ENCODE measurements around the gene PNCK. TPM values are rescaled to one million over a fixed set of nuclear protein-coding genes. Genes with fewer than 3 reads are reported as not detected.
"Not testable (repeated sequence)": the region's sequence is repeated elsewhere in the genome, so short reads cannot be mapped to it uniquely, and the experiment has no call there.

Gene PNCK
- total RNA-seq, 1 experiment from 2014 or later, result 2.3 TPM

DNA sequence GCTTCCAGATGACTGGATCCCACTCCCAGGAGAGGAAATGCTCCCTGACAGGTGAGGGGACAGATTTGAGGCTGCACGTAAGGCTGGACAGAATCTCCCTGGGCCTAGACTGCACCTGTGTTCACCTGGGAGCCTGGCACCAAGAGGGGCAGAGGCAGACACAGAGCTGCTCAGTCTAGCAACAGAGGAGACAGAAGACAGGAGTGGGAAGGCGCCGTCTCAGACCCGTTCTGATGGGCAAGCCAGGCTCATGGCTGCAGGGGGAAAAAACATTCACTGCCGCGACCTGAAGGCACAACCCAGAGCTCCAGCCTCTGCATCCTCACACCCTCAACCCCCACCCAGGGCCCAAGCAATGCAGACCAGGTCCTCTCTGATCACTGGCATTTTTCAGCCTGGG, 33.8 kb upstream of the PNCK start:
- POLR2A ChIA-PET, result no interaction called here
- intact Hi-C loops (cut with micrococcal nuclease; ENCODE audit: unreplicated experiment), result no loop called here
- CTCF ChIA-PET, result interaction anchor here (0.8 to 1.4 kb wide), 3 partner anchors 21 to 40 kb away, joined by 3 to 7 read pairs (median 4); no protein-coding TSS in a partner anchor

DNA sequence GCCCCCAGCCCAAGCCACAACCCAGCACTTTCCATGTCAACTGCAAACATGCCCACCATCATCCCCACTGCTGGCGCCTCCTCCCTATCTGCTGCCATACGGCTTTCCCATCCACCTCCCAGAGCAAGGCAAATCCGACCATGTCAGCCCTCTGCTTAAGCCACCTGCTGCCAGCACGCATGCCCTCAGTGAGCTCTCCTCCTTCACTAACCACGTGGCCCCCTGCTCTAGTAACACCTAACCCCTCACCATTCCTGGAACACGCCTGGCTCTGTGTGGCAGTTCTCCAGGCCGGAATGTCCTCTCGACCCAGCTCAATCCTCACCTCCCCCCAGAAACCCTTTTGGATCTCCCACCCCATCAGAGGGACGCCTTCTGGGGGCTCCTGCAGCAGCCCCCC, 33.2 kb upstream of the PNCK start:
- CTCF ChIA-PET, result no interaction called here
- no TSS peak for BruUV-seq (replicated peaks)
- POLR2A ChIA-PET, result interaction anchor here (0.7 kb wide), 1 partner anchor 126 kb away, joined by 4 read pairs; no protein-coding TSS in a partner anchor
- H3K36me3 ChIP-seq (ENCODE audit: control insufficient read depth, insufficient read depth, low read length), result no peaks in the 10 kb centered on the region; the same call in 1 of the 2 replicates
- H3K9me3 ChIP-seq (ENCODE audit: control insufficient read depth, insufficient read depth, low read depth, low read length), result no peaks in the 10 kb centered on the region
- DNase-seq (ENCODE audit: low read depth, low spot score) (no peak), ATAC-seq (no peak)
- H3K27me3 ChIP-seq (ENCODE audit: control insufficient read depth, insufficient read depth, low read length), result no peaks in the 10 kb centered on the region
- TF ChIP-seq SIN3A (IDR thresholded peaks at IDR 0.05; ENCODE audit: borderline replicate concordance, insufficient read depth, low read depth, low read length), result no peak
- TF ChIP-seq TCF7L2 (IDR thresholded peaks at IDR 0.05; ENCODE audit: low read depth, low read length), result no peak
- TF ChIP-seq, protein P1, sequence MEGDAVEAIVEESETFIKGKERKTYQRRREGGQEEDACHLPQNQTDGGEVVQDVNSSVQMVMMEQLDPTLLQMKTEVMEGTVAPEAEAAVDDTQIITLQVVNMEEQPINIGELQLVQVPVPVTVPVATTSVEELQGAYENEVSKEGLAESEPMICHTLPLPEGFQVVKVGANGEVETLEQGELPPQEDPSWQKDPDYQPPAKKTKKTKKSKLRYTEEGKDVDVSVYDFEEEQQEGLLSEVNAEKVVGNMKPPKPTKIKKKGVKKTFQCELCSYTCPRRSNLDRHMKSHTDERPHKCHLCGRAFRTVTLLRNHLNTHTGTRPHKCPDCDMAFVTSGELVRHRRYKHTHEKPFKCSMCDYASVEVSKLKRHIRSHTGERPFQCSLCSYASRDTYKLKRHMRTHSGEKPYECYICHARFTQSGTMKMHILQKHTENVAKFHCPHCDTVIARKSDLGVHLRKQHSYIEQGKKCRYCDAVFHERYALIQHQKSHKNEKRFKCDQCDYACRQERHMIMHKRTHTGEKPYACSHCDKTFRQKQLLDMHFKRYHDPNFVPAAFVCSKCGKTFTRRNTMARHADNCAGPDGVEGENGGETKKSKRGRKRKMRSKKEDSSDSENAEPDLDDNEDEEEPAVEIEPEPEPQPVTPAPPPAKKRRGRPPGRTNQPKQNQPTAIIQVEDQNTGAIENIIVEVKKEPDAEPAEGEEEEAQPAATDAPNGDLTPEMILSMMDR (IDR thresholded peaks at IDR 0.05), result no peak
- no peak for TF ChIP-seq POLR2AphosphoS5 (IDR thresholded peaks at IDR 0.05; ENCODE audit: low read depth, low read length)
- TF ChIP-seq, protein P2, sequence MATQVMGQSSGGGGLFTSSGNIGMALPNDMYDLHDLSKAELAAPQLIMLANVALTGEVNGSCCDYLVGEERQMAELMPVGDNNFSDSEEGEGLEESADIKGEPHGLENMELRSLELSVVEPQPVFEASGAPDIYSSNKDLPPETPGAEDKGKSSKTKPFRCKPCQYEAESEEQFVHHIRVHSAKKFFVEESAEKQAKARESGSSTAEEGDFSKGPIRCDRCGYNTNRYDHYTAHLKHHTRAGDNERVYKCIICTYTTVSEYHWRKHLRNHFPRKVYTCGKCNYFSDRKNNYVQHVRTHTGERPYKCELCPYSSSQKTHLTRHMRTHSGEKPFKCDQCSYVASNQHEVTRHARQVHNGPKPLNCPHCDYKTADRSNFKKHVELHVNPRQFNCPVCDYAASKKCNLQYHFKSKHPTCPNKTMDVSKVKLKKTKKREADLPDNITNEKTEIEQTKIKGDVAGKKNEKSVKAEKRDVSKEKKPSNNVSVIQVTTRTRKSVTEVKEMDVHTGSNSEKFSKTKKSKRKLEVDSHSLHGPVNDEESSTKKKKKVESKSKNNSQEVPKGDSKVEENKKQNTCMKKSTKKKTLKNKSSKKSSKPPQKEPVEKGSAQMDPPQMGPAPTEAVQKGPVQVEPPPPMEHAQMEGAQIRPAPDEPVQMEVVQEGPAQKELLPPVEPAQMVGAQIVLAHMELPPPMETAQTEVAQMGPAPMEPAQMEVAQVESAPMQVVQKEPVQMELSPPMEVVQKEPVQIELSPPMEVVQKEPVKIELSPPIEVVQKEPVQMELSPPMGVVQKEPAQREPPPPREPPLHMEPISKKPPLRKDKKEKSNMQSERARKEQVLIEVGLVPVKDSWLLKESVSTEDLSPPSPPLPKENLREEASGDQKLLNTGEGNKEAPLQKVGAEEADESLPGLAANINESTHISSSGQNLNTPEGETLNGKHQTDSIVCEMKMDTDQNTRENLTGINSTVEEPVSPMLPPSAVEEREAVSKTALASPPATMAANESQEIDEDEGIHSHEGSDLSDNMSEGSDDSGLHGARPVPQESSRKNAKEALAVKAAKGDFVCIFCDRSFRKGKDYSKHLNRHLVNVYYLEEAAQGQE (IDR thresholded peaks at IDR 0.05; ENCODE audit: insufficient read depth in 1 of 2, low read depth in 2 of 2, low read length in 1 of 2), result no peak
- intact Hi-C loops (cut with micrococcal nuclease; ENCODE audit: unreplicated experiment), result no loop called here
- no peak overlapping the region for H3K27ac ChIP-seq (ENCODE audit: low read length)
- in situ Hi-C loops (cut with HindIII; ENCODE audit: low pct_unique_long_range_greater_than_20kb, low sequenced_read_pairs), result no loop called here
- H3K4me1 ChIP-seq (ENCODE audit: control insufficient read depth, insufficient read depth, low read length), result no peaks in the 10 kb centered on the region
- no peak overlapping the region for H3K4me3 ChIP-seq (ENCODE audit: low read depth in 2 of 2, low read length in 2 of 2)

More for the DNA sequence above, 33.8 kb upstream of the PNCK start:
- ATAC-seq (no peak), DNase-seq (ENCODE audit: low read depth, low spot score) (no peak)
- Histone ChIP-seq H3K27me3 (ENCODE audit: control insufficient read depth, insufficient read depth, low read length) (no peaks in the 10 kb centered on the region), H3K4me1 (ENCODE audit: control insufficient read depth, insufficient read depth, low read length) (no peaks in the 10 kb centered on the region), H3K27ac (ENCODE audit: low read length) (no peak overlapping the region), H3K4me3 (ENCODE audit: low read depth in 2 of 2, low read length in 2 of 2) (no peak overlapping the region), H3K36me3 (ENCODE audit: control insufficient read depth, insufficient read depth, low read length) (no peaks in the 10 kb centered on the region), H3K9me3 (ENCODE audit: control insufficient read depth, insufficient read depth, low read depth, low read length) (no peaks in the 10 kb centered on the region)
- TF ChIP-seq POLR2AphosphoS5 (IDR thresholded peaks at IDR 0.05; ENCODE audit: low read depth, low read length) (no peak), TCF7L2 (IDR thresholded peaks at IDR 0.05; ENCODE audit: low read depth, low read length) (no peak), SIN3A (IDR thresholded peaks at IDR 0.05; ENCODE audit: borderline replicate concordance, insufficient read depth, low read depth, low read length) (no peak)
- TF ChIP-seq, protein P1 (IDR thresholded peaks at IDR 0.05), result no peak
- TF ChIP-seq, protein P2 (IDR thresholded peaks at IDR 0.05; ENCODE audit: insufficient read depth in 1 of 2, low read depth in 2 of 2, low read length in 1 of 2), result no peak
- no TSS peak for BruUV-seq (replicated peaks)
- in situ Hi-C loops (cut with HindIII; ENCODE audit: low pct_unique_long_range_greater_than_20kb, low sequenced_read_pairs), result no loop called here

DNA sequence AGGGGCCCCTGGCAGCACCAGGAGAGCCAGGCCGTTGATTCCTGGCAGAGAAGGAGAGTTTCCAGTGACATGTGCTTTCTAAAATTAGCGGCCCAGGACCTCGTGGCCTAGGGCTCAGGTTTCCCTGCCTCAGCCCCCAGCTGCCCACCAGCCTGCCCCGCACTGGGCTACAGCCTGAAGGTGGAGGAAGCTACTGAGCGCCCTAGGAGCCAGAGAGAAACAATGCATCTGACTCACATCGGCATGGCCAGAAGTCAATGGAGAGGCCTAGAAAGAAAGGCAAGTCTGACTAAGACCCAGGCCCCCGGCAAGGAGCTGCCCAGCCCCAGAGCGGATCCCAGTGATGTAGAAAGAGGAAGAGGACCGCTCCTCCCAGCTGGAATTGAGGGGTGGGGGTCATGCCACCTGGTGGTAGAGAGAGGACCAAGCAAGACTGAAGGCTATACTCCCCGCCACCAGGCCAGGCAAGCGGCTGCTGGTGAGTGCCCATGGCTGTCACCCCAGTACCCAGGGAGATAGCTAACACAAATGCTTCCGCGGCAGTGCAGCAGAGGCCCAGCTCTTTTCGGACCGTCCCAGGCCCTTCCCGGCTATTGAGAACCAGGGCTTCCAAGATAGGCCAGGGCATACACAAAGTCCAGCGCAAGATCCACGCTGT, 31.9 kb upstream of the PNCK start:
- H3K27ac ChIP-seq (ENCODE audit: low read length); intact Hi-C loops (cut with micrococcal nuclease; ENCODE audit: unreplicated experiment); DNase-seq (ENCODE audit: low read depth, low spot score); POLR2A ChIA-PET; BruUV-seq (replicated peaks); H3K9me3 ChIP-seq (ENCODE audit: control insufficient read depth, insufficient read depth, low read depth, low read length); in situ Hi-C loops (cut with HindIII; ENCODE audit: low pct_unique_long_range_greater_than_20kb, low sequenced_read_pairs); CTCF ChIA-PET; H3K4me1 ChIP-seq (ENCODE audit: control insufficient read depth, insufficient read depth, low read length); H3K27me3 ChIP-seq (ENCODE audit: control insufficient read depth, insufficient read depth, low read length); H3K36me3 ChIP-seq (ENCODE audit: control insufficient read depth, insufficient read depth, low read length); H3K4me3 ChIP-seq (ENCODE audit: low read depth in 2 of 2, low read length in 2 of 2): not testable (repeated sequence)
- peak; percentile 17 for ATAC-seq
